Right atrium auricular region (tissue), 2 donors: ENCODE results near the gene LPIN1. TPM values are rescaled to one million over a fixed set of nuclear protein-coding genes. Genes with fewer than 3 reads are reported as not detected.

Experiments used
- DNase-seq: peaks from one replicate; pipeline ENCODE4 v3.0.0-alpha.2; 2019; ENCODE audit warnings: low spot score
- H3K27ac ChIP-seq, 2 donors: fragments of 200-600 bp; sonication (generic); 1 replicate in 1 of 2; 2 replicates in 1 of 2; pipeline ENCODE4 v1.5.1; 2016 to 2019
- H3K27me3 ChIP-seq, 2 donors: fragments of 200-600 bp; sonication (generic); one replicate each; pipeline versions ENCODE4 v1.5.1 to v1.6.0; 2017 to 2019
- H3K36me3 ChIP-seq: fragments of 200-600 bp; sonication (generic); one replicate; pipeline ENCODE4 v1.5.1; 2016
- H3K4me1 ChIP-seq, 2 donors: fragments of 200-600 bp; sonication (generic); one replicate each; pipeline versions ENCODE4 v1.5.1 to v1.6.0; 2017 to 2019
- H3K4me3 ChIP-seq, 2 donors: fragments of 200-600 bp; sonication (generic); 1 replicate in 1 of 2; 2 replicates in 1 of 2; pipeline ENCODE4 v1.5.1; 2017 to 2019; ENCODE audit warnings: mild to moderate bottlenecking in 1 of 2, moderate library complexity in 1 of 2
- H3K9me3 ChIP-seq, 2 donors: fragments of 200-600 bp; sonication (generic); one replicate each; pipeline ENCODE4 v1.5.1; 2019
- total RNA-seq, 2 donors: library from RNA; depleted of rRNA; stranded (reverse); fragments of >200 nt; gene quantifications; one replicate each; pipeline ENCODE4 v1.1.0, GENCODE V29; 2016
- TF ChIP-seq, protein P1 (sequence below), 2 donors: fragments of 200-600 bp; sonication (generic); IDR thresholded peaks; one replicate each; pipeline ENCODE4 v1.5.1; 2019; ENCODE audit warnings: antibody characterized with exemption in 2 of 2

LPIN1 gene
- total RNA-seq, 2 donors from 2014 or later = 21.0 to 27.4 TPM

DNA sequence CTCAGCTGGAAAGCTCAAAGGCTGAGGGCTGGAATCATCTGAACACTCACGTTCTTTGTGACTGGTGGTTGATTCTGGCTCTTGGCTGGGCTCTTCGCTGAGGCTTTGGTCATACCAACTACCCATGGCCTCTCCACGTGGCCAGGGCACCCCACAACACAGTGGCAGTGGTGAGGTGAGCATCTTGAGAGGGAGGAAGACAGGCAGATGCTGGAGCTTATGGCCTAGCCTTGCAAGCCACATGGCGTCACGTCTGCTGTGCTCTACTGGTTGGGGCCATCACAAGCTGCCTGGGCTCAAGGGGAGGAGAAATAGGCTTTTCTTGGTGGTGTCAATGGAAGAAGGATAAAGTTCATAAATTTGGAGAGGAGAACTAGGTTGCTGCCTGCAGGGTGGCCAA is 19.6 kb downstream of the LPIN1 start:
- TF ChIP-seq, protein P1, sequence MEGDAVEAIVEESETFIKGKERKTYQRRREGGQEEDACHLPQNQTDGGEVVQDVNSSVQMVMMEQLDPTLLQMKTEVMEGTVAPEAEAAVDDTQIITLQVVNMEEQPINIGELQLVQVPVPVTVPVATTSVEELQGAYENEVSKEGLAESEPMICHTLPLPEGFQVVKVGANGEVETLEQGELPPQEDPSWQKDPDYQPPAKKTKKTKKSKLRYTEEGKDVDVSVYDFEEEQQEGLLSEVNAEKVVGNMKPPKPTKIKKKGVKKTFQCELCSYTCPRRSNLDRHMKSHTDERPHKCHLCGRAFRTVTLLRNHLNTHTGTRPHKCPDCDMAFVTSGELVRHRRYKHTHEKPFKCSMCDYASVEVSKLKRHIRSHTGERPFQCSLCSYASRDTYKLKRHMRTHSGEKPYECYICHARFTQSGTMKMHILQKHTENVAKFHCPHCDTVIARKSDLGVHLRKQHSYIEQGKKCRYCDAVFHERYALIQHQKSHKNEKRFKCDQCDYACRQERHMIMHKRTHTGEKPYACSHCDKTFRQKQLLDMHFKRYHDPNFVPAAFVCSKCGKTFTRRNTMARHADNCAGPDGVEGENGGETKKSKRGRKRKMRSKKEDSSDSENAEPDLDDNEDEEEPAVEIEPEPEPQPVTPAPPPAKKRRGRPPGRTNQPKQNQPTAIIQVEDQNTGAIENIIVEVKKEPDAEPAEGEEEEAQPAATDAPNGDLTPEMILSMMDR (IDR thresholded peaks at IDR 0.05) = no peak
- H3K27me3 ChIP-seq = no peaks in the 10 kb centered on the region
- no peaks in the 10 kb centered on the region for H3K9me3 ChIP-seq
- no peak overlapping the region for H3K4me3 ChIP-seq
- peaks cover 28% of the 10 kb centered on the region for H3K36me3 ChIP-seq
- H3K4me1 ChIP-seq = peaks cover 0 to 24% of the 10 kb centered on the region in 2 donors
- DNase-seq = no peak
- H3K27ac ChIP-seq = no peak overlapping the region

DNA sequence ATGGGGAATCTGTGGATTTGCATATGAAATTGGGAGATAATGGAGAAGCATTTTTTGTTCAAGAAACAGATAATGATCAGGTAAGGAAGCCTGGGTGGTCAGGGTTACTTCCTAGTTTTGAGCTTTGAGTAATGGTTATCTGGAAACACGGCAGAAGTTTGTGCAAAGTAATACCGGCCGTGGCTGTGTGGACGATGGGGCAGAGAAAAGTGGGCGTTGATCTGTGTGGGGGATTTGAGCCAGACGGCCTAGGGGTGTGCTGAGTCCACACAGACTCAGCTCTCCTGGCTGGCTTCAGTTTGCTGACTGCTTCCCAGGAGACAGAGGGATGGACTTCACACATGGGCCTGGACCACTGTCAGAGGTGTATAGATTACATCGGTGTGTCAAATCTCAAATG is 21.3 kb downstream of the LPIN1 start:
- Histone ChIP-seq H3K27me3 (no peaks in the 10 kb centered on the region), H3K4me1 (peaks cover 0 to 21% of the 10 kb centered on the region in 2 donors), H3K27ac (no peak overlapping the region), H3K4me3 (no peak overlapping the region), H3K36me3 (peaks cover 37% of the 10 kb centered on the region), H3K9me3 (no peaks in the 10 kb centered on the region)
- no peak for DNase-seq
- TF ChIP-seq, protein P1 (IDR thresholded peaks at IDR 0.05) = no peak

DNA sequence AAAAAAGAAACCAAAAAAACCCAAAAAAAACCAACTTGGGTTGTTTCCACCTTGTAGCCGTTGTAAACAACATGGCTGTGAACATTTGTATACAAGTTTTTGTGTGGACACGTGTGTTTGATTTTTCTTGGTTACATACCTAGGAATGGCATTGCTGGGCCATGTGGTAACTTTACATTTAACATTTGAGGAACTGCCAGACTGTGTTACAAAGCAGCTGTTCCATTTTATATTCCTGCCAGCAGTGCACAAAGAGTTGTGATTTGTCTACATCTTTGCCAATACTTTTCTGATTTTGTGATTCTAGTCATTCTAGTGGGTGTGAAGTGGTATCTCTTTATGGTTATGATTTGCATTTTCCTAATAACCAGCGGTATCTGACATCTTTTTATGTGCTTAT is 22.5 kb downstream of the LPIN1 start:
- TF ChIP-seq, protein P1 (IDR thresholded peaks at IDR 0.05) = no peak
- no peak overlapping the region for H3K4me3 ChIP-seq
- no peak overlapping the region for H3K27ac ChIP-seq
- H3K36me3 ChIP-seq = peaks cover 46% of the 10 kb centered on the region
- H3K4me1 ChIP-seq = peaks cover 0 to 11% of the 10 kb centered on the region in 2 donors
- H3K9me3 ChIP-seq = no peaks in the 10 kb centered on the region
- no peak for DNase-seq
- H3K27me3 ChIP-seq = no peaks in the 10 kb centered on the region

DNA sequence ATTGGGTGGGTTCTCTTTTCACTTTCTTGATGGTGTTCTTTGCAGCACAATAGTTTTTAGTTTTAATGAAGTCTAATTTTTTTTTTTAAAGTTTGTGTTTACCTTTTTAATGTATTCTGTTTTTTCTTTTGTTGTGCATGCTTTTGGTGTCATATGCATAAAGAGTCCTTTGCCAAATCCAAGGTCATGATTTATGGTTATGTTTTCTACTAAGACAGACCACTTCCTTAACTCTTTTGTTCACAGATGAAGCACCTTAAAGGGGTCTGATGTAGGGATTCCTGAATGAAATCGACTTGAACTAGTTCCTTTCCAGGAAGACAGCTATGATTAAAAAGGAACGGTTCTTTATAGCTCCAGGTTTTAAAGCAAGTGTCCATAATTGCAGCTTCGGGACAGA is 23.1 kb downstream of the LPIN1 start:
- no peak overlapping the region for H3K4me3 ChIP-seq
- H3K27ac ChIP-seq = no peak overlapping the region
- no peaks in the 10 kb centered on the region for H3K9me3 ChIP-seq
- H3K27me3 ChIP-seq = no peaks in the 10 kb centered on the region
- TF ChIP-seq, protein P1 (IDR thresholded peaks at IDR 0.05) = no peak
- H3K4me1 ChIP-seq = peaks cover 0 to 7% of the 10 kb centered on the region in 2 donors
- no peak for DNase-seq
- H3K36me3 ChIP-seq = peaks cover 52% of the 10 kb centered on the region

DNA sequence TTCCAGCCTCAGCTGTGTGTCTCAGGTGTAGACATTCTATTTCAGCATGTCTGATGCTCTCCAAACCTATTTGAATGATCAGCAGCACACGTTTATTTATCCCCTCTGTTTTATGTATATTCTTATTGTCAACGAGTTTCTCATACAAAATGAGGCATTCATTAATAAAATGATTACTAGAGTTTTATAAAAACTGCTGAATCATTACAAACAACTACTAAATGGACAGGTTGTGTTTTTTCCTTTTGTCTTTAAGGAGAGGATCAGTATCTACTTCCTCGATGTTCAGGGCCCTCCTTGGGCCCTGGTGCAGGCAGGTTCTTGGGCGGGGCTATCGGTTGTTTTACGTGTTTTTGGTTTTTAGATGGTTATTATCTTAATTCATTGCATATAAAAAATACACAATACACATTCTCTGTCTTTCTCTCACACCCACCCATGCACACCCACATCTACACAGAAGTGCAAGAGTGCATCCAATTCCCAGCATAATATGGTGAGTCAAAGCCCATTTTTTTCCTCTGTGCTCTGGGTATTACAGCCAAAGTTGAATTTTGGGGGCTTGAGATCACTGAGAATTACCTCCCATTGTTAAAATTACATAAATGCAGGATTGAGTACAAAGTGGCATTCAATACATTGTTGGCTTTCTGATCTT is 24.2 kb downstream of the LPIN1 start:
- Histone ChIP-seq H3K9me3 (no peaks in the 10 kb centered on the region), H3K27ac (no peak overlapping the region), H3K36me3 (peaks cover 57% of the 10 kb centered on the region), H3K4me3 (no peak overlapping the region), H3K27me3 (no peaks in the 10 kb centered on the region), H3K4me1 (no peaks in the 10 kb centered on the region)
- DNase-seq = no peak
- TF ChIP-seq, protein P1 (IDR thresholded peaks at IDR 0.05) = no peak
